Muscle of back (tissue), 11 donors: Measurements from ENCODE around the gene DLK1. TPM values are rescaled to one million over a fixed set of nuclear protein-coding genes. Genes with fewer than 3 reads are reported as not detected.

ENCODE experiments used
- DNase-seq, 3 donors: peaks; one replicate each; pipeline versions ENCODE4 v3.0.0 to v3.0.0-alpha.2; 2013
- polyA plus RNA-seq, 10 donors: library from polyadenylated mRNA; unstranded; fragments of 120-200 nt; gene quantifications; one replicate each; pipeline ENCODE4 v1.2.1, GENCODE V29; 2013; ENCODE audit not compliant: insufficient read length in 10 of 10

The DLK1 gene
- polyA plus RNA-seq, 10 donors = 1,647 to 2,553 (median 1,994) TPM

GRCh38 chr14:100711493-100711892 is 15.2 kb upstream of the DLK1 start:
- DNase-seq = peak in 1 of 3 donors; percentile 57

GRCh38 chr14:100712490-100712889 is 14.2 kb upstream of the DLK1 start:
- DNase-seq = no peak

- no peak for DNase-seq
These were observed 13.0 kb upstream of the DLK1 start for GRCh38 chr14:100713705-100714104.

- peak in 1 of 3 donors; percentile 53 for DNase-seq
These were observed 12.3 kb upstream of the DLK1 start for GRCh38 chr14:100714258-100714892.

GRCh38 chr14:100715332-100715731 is 11.4 kb upstream of the DLK1 start:
- DNase-seq = no peak

GRCh38 chr14:100715803-100716202 is 10.9 kb upstream of the DLK1 start:
- no peak for DNase-seq

GRCh38 chr14:100717386-100717785 is 9.3 kb upstream of the DLK1 start:
- no peak for DNase-seq

- DNase-seq = no peak
These were observed 6.6 kb upstream of the DLK1 start for GRCh38 chr14:100719976-100720520.

- no peak for DNase-seq
These were observed 5.1 kb upstream of the DLK1 start for GRCh38 chr14:100721568-100721967.

- DNase-seq = no peak
These were observed 4.3 kb upstream of the DLK1 start for GRCh38 chr14:100722367-100722766.

- DNase-seq = no peak
These were observed 3.4 kb upstream of the DLK1 start for GRCh38 chr14:100723135-100723829.

- DNase-seq = no peak
These were observed 2.8 kb upstream of the DLK1 start for GRCh38 chr14:100723830-100724437.

- DNase-seq = no peak
These were observed 2.2 kb upstream of the DLK1 start for GRCh38 chr14:100724536-100724935.

GRCh38 chr14:100725587-100726387 is 905 bp upstream of the DLK1 start:
- no peak for DNase-seq

- DNase-seq = peak in 1 of 3 donors; percentile 57
These were observed 587 bp downstream of the DLK1 start for GRCh38 chr14:100727086-100727872.

GRCh38 chr14:100727873-100728240 is 1.2 kb downstream of the DLK1 start:
- peak in 1 of 3 donors; percentile 44 for DNase-seq

GRCh38 chr14:100728962-100729361 is 2.3 kb downstream of the DLK1 start:
- DNase-seq = no peak

- DNase-seq = no peak
These were observed 3.3 kb downstream of the DLK1 start for GRCh38 chr14:100729982-100730381.

- DNase-seq = no peak
These were observed 3.9 kb downstream of the DLK1 start for GRCh38 chr14:100730581-100730980.

GRCh38 chr14:100731011-100731670 is 4.4 kb downstream of the DLK1 start:
- no peak for DNase-seq
